Stomach (tissue), 4 donors: ENCODE data around the gene SUN5.

Experiments
- EP300 ChIP-seq: sonication (generic); formaldehyde crosslinking; IDR thresholded peaks from one replicate; pipeline ENCODE4 v1.6.1; 2017; ENCODE audit warnings: antibody characterized with exemption
- TF ChIP-seq, protein P1 (sequence below), 7 experiments: fragments of 450-650 bp in 4 of 7; fragments of 200-600 bp in 3 of 7; sonication (generic) in 3 of 7; IDR thresholded peaks; one replicate each; pipeline ENCODE4 v1.5.1; 2016 to 2019; ENCODE audit warnings: antibody characterized with exemption in 7 of 7, control low read depth in 2 of 7, mild to moderate bottlenecking in 1 of 7

- TF ChIP-seq, protein P1, sequence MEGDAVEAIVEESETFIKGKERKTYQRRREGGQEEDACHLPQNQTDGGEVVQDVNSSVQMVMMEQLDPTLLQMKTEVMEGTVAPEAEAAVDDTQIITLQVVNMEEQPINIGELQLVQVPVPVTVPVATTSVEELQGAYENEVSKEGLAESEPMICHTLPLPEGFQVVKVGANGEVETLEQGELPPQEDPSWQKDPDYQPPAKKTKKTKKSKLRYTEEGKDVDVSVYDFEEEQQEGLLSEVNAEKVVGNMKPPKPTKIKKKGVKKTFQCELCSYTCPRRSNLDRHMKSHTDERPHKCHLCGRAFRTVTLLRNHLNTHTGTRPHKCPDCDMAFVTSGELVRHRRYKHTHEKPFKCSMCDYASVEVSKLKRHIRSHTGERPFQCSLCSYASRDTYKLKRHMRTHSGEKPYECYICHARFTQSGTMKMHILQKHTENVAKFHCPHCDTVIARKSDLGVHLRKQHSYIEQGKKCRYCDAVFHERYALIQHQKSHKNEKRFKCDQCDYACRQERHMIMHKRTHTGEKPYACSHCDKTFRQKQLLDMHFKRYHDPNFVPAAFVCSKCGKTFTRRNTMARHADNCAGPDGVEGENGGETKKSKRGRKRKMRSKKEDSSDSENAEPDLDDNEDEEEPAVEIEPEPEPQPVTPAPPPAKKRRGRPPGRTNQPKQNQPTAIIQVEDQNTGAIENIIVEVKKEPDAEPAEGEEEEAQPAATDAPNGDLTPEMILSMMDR (IDR thresholded peaks at IDR 0.05) = no peak
- no peak for TF ChIP-seq EP300
Observed at GRCh38 chr20:32991383-32991782, 12.8 kb downstream of the SUN5 start.
